ACC112 (cell line): ENCODE data around the gene TOLLIP.

Experiments used
- H2AFZ ChIP-seq: fragments of 200-600 bp; sonication (generic); one replicate; pipeline ENCODE4 v1.6.0; 2017; ENCODE audit warnings: antibody characterized with exemption, low read length; ENCODE audit not compliant: unreplicated experiment
- H3K27ac ChIP-seq: fragments of 200-600 bp; sonication (generic); 2 replicates; pipeline ENCODE4 v1.5.1; 2014; ENCODE audit warnings: low read depth, mild to moderate bottlenecking, antibody characterized with exemption, low read length, moderate library complexity
- H3K27me3 ChIP-seq: fragments of 200-600 bp; sonication (generic); 2 replicates; pipeline ENCODE4 v1.6.1; 2014; ENCODE audit warnings: mild to moderate bottlenecking, antibody characterized with exemption, low read length, moderate library complexity, mixed read lengths; ENCODE audit not compliant: insufficient read depth
- H3K36me3 ChIP-seq: fragments of 200-600 bp; sonication (generic); 2 replicates; pipeline ENCODE4 v1.6.1; 2016; ENCODE audit warnings: mild to moderate bottlenecking, antibody characterized with exemption, low read length, moderate library complexity, mixed read lengths; ENCODE audit not compliant: insufficient read depth
- H3K4me1 ChIP-seq: fragments of 200-600 bp; sonication (generic); one replicate; pipeline ENCODE4 v1.6.1; 2016; ENCODE audit warnings: low read length, mixed read lengths; ENCODE audit not compliant: insufficient read depth, unreplicated experiment, control insufficient read depth
- H3K4me3 ChIP-seq: fragments of 200-600 bp; sonication (generic); 2 replicates; pipeline ENCODE4 v1.5.1; 2014; ENCODE audit warnings: mild to moderate bottlenecking, low read depth, low read length
- H3K79me2 ChIP-seq: fragments of 200-600 bp; sonication (generic); one replicate; pipeline ENCODE4 v1.6.0; 2016; ENCODE audit warnings: low read length; ENCODE audit not compliant: control insufficient read depth, unreplicated experiment, insufficient read depth

TOLLIP gene

DNA sequence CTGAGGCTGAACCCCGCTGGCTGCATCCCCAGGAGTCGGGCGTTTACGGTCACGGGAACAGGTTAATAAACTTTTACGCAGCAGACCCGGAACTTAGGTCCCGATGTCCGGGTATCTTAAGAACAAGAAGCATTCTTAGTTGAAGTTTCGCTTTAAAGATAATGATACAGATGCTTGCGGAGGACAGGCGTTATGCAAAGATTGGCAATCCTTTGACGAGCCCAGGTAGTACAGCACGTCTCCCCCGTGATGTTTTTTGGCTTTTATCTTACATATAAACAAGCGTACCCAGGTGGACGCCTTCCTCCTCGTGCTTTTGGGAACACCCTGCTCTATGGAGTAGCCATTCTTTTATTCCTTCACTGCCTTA is 871 bp upstream of the TOLLIP start:
- Histone ChIP-seq H3K4me3 (peak overlapping the region; percentile 80), H3K79me2 (peaks cover 38% of the 10 kb centered on the region), H3K36me3 (no peaks in the 10 kb centered on the region; the same call in 1 of the 2 replicates), H3K27ac (peak overlapping the region; percentile 24; the same call in 1 of the 2 replicates), H3K4me1 (peaks cover 19% of the 10 kb centered on the region), H2AFZ (peak overlapping the region; percentile 99), H3K27me3 (0 out of 2 replicates have a peak, but pooled peaks cover 4% of the 10 kb centered on the region)

DNA sequence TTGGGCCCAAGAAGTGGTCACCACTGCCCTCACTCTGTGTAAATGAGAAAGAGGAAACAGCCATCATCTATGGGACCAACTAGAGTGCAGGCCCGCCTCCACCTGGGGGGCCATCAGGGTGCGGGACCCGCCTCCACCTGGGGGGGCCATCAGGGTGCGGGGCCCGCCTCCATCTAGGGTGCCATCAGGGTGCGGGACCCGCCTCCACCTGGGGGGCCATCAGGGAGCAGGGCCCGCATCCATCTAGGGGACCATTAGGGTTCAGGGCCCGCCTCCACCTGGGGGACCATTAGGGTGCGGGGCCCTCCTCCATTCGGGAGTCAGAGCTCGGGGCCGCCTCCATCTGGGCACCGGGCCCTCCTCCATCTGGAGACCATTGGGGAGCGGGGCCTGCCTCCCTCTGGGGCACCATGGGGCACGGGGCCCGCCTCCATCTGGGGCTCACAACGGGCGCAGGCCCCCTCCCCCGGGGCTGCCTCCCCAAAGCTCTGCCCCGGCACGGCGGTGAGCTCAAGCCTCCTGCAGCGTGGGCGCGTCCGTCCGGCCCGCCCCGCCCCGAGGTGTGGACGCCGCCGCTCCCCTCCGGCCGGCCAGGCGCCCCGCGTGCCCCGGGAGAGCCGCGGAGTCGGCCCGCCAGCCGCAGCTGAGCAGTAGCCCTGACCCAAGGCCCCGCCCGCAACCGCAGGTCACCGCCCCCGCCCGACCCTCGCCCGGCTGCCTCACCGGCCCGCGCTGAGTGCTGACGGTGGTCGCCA is 512 bp downstream of the TOLLIP start:
- Histone ChIP-seq H3K27ac (peak overlapping the region; percentile 26; the same call in 1 of the 2 replicates), H3K4me1 (peaks cover 28% of the 10 kb centered on the region), H3K27me3 (0 out of 2 replicates have a peak, but pooled peaks cover 4% of the 10 kb centered on the region), H3K79me2 (peaks cover 51% of the 10 kb centered on the region), H3K4me3 (peak overlapping the region; percentile 80), H3K36me3 (peaks cover 4% of the 10 kb centered on the region; the same call in 1 of the 2 replicates), H2AFZ (no peak overlapping the region)

DNA sequence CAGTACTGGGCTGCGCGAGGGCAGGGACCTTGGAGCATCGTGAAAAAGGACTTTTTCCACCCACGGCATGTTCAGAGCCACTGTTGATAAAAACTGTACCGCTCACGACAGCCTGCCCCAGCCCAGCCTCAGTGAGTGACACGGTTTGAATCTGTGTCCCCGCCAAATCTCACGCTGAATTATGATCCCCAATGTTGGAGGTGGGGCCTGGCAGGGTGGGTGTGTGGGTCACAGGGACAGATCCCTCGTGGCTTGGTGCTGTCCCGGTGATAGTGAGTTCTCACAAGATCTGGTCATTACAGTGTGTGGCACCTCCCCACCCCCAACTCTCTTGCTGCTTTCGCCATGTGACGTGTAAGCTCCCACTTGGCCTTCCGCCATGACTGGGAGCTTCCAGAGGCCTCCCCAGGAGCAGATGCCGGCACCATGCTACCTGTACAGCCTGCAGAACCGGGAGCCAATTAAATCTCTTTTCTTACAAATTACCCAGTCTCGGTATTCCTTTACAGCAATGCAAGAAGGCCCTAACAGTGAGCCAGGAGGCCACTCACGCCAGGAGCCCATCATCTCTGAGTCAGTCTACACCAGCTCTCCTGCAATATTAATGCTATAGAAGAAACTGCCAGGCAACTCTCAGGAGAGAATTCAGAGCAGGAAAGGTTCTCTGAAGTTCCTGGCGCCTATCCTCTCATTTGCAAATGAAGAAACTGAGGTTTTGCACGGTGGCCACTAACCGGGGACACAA is 1.3 kb downstream of the TOLLIP start:
- Histone ChIP-seq H3K36me3 (peaks cover 4% of the 10 kb centered on the region; the same call in 1 of the 2 replicates), H3K27me3 (0 out of 2 replicates have a peak, but pooled peaks cover 4% of the 10 kb centered on the region), H3K79me2 (peaks cover 57% of the 10 kb centered on the region), H2AFZ (no peak overlapping the region), H3K27ac (no peak overlapping the region), H3K4me1 (peaks cover 29% of the 10 kb centered on the region), H3K4me3 (peak overlapping the region; percentile 80)

DNA sequence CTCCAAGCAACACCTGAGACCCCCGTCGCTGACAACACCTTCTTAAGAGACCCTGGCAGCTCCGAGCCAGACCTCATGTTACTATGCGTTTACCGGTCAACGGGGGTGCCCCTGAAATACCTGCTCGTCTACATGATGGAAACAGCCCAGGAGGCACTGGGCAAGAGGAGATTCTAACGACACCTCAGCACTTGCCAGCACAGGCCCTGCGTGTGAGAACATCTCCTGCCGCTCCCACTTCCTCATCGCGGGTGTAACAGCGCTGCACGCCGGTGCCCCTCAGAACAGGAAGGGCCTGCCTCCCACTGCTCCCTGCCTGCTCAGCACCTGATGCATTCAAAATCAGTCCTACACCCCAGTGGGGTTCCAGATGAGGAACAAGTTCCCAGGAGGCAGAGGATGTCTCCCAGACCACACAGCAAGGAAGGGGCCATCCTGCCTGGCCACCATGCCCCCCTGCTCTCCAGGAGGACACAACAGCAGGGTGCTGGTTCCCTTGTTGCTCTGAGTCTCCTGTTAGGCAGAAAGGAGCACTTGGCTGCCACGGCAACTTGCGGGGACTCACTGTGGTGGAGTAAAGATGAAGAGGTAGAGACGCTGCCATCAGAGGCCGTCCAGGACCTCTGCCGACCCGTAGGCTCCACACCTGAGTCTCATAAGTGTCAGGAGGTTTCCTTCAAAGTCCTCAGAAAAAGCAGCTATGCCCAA is 2.1 kb downstream of the TOLLIP start:
- no peak overlapping the region for H2AFZ ChIP-seq
- H3K79me2 ChIP-seq = peaks cover 65% of the 10 kb centered on the region
- peaks cover 4% of the 10 kb centered on the region; the same call in 1 of the 2 replicates for H3K36me3 ChIP-seq
- H3K27ac ChIP-seq = no peak overlapping the region
- peaks cover 29% of the 10 kb centered on the region for H3K4me1 ChIP-seq
- 0 out of 2 replicates have a peak, but pooled peaks cover 4% of the 10 kb centered on the region for H3K27me3 ChIP-seq
- no peak overlapping the region for H3K4me3 ChIP-seq

- Histone ChIP-seq H3K4me3 (no peak overlapping the region), H3K79me2 (peaks cover 74% of the 10 kb centered on the region), H3K27ac (no peak overlapping the region), H3K36me3 (peaks cover 4% of the 10 kb centered on the region; the same call in 1 of the 2 replicates), H3K27me3 (no peaks in the 10 kb centered on the region), H2AFZ (no peak overlapping the region), H3K4me1 (peaks cover 29% of the 10 kb centered on the region)
These were observed 3.0 kb downstream of the TOLLIP start for GRCh38 chr11:1306186-1307162.

GRCh38 chr11:1305501-1306056 is 3.9 kb downstream of the TOLLIP start:
- Histone ChIP-seq H3K27me3 (no peaks in the 10 kb centered on the region), H3K4me1 (peaks cover 25% of the 10 kb centered on the region), H3K27ac (no peak overlapping the region), H2AFZ (no peak overlapping the region), H3K36me3 (peaks cover 4% of the 10 kb centered on the region; the same call in 1 of the 2 replicates), H3K79me2 (peaks cover 81% of the 10 kb centered on the region), H3K4me3 (no peak overlapping the region)

DNA sequence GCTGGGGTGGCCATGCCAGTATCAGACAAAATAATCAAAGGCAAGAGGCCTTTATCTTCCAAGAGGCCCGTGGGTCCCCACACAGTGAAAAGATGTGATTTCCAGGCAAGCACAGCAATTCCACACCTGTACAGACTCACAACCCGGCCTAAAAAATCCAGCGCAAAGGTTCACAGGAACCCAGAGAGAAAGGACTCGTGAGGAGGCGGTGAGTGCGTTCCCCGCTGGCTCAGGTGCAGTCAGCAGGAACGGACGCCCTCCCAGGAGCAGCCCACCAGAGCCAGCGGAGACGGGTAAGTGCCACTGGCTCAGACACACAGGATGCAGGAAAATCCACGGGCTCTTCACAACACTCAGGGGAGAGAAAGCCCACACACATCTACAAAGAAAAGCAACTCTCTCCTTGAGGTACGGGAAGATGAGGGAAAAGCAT is 4.4 kb downstream of the TOLLIP start:
- no peak overlapping the region for H3K4me3 ChIP-seq
- peaks cover 20% of the 10 kb centered on the region for H3K4me1 ChIP-seq
- H3K36me3 ChIP-seq = peaks cover 4% of the 10 kb centered on the region; the same call in 1 of the 2 replicates
- H3K79me2 ChIP-seq = peaks cover 86% of the 10 kb centered on the region
- H3K27me3 ChIP-seq = no peaks in the 10 kb centered on the region
- no peak overlapping the region for H3K27ac ChIP-seq
- no peak overlapping the region for H2AFZ ChIP-seq

- Histone ChIP-seq H3K27ac (no peak overlapping the region), H3K79me2 (peaks cover 90% of the 10 kb centered on the region), H3K4me1 (peaks cover 23% of the 10 kb centered on the region)
These were observed 5.1 kb downstream of the TOLLIP start for GRCh38 chr11:1304380-1304779.

DNA sequence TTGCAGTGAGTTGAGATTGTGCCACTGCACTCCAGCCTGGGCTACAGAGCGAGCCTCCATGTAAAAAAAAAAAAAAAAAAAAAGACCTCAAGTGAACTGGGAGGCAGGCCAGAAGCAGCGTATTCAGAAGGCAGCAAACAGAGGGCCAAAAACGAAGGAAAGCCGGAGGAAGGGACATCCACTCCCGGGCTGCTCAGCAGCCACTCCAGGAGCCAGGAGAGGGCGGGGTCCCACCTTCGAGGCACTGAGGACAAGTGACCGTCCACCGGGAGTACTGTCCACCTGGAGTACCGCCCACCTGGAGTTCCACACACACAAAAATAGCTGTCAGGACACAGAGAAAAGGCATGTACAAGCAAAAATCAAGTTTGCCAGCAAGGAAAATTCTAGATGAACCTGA is 5.5 kb downstream of the TOLLIP start:
- peaks cover 88% of the 10 kb centered on the region for H3K79me2 ChIP-seq
- H3K4me3 ChIP-seq = no peak overlapping the region
- no peak overlapping the region for H2AFZ ChIP-seq

More at GRCh38 chr11:1304380-1304779, 5.1 kb downstream of the TOLLIP start:
- no peak overlapping the region for H3K4me3 ChIP-seq
- no peaks in the 10 kb centered on the region for H3K27me3 ChIP-seq
- peaks cover 4% of the 10 kb centered on the region; the same call in 1 of the 2 replicates for H3K36me3 ChIP-seq
- H2AFZ ChIP-seq = no peak overlapping the region

More for the DNA sequence above, 5.5 kb downstream of the TOLLIP start:
- Histone ChIP-seq H3K36me3 (peaks cover 4% of the 10 kb centered on the region; the same call in 1 of the 2 replicates), H3K27me3 (no peaks in the 10 kb centered on the region), H3K4me1 (peaks cover 25% of the 10 kb centered on the region), H3K27ac (no peak overlapping the region)
